Measurements from ENCODE around the gene ZNF777. TPM values are rescaled to one million over a fixed set of nuclear protein-coding genes. Genes with fewer than 3 reads are reported as not detected.
"Not testable (repeated sequence)": the region's sequence is repeated elsewhere in the genome, so short reads cannot be mapped to it uniquely, and the experiment has no call there.

The ZNF777 gene
- total RNA-seq, 1 donor from 2014 or later = 17.2 TPM

DNA sequence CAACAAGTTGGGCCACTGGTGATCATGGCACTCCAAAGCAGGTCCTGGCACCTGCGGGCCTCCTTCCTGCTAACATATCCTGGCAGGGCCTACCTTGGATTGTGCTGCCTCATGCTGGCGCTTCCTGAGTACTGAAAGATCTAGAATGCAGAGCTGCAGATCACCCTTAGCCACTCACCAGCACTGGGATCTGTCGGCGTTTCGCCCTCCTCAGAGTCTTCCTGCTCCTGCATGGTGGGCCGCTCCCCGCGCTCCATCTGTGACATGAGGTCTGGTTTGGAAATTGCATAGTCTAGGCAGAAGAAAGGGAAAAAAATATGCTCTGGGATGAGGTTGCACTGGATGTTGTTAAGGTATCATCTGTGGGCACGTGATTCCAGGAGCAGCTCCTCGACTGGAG, 10.0 kb downstream of the ZNF777 start:
- H3K27me3 Mint-ChIP-seq (ENCODE audit: low read depth, unreplicated experiment) = no peaks in the 10 kb centered on the region
- no peak overlapping the region for H3K27ac Mint-ChIP-seq (ENCODE audit: unreplicated experiment)
- TF ChIP-seq, protein P1, sequence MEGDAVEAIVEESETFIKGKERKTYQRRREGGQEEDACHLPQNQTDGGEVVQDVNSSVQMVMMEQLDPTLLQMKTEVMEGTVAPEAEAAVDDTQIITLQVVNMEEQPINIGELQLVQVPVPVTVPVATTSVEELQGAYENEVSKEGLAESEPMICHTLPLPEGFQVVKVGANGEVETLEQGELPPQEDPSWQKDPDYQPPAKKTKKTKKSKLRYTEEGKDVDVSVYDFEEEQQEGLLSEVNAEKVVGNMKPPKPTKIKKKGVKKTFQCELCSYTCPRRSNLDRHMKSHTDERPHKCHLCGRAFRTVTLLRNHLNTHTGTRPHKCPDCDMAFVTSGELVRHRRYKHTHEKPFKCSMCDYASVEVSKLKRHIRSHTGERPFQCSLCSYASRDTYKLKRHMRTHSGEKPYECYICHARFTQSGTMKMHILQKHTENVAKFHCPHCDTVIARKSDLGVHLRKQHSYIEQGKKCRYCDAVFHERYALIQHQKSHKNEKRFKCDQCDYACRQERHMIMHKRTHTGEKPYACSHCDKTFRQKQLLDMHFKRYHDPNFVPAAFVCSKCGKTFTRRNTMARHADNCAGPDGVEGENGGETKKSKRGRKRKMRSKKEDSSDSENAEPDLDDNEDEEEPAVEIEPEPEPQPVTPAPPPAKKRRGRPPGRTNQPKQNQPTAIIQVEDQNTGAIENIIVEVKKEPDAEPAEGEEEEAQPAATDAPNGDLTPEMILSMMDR (IDR thresholded peaks at IDR 0.05; ENCODE audit: insufficient read depth, low read depth, low read length) = no peak
- no peak for TF ChIP-seq EZH2 (IDR thresholded peaks at IDR 0.05; ENCODE audit: insufficient read depth, low read length)
- no peak overlapping the region for H2AFZ ChIP-seq (ENCODE audit: low read depth, low read length)
- no peaks in the 10 kb centered on the region for H3K4me1 Mint-ChIP-seq (ENCODE audit: low read depth, unreplicated experiment)
- FAIRE-seq = no peak
- peaks cover 20% of the 10 kb centered on the region for H3K79me2 ChIP-seq (ENCODE audit: insufficient read depth, low read length)
- H3K9me3 Mint-ChIP-seq (ENCODE audit: unreplicated experiment) = no peaks in the 10 kb centered on the region
- H3K4me3 Mint-ChIP-seq (ENCODE audit: unreplicated experiment) = no peak overlapping the region
- peaks cover 32% of the 10 kb centered on the region for H4K20me1 ChIP-seq (ENCODE audit: insufficient read depth, low read length)
- H3K36me3 Mint-ChIP-seq (ENCODE audit: low read depth, unreplicated experiment) = peaks cover 23% of the 10 kb centered on the region
- no peak overlapping the region for H3K4me3 ChIP-seq (ENCODE audit: insufficient read depth, low read depth, low read length)
- H3K27me3 ChIP-seq (ENCODE audit: insufficient read depth, low read length) = no peaks in the 10 kb centered on the region
- no peak overlapping the region for H3K9ac ChIP-seq (ENCODE audit: low read length)
- peaks cover 48% of the 10 kb centered on the region for H3K36me3 ChIP-seq (ENCODE audit: insufficient read depth, low read length)
- DNase-seq (ENCODE audit: low read depth) = no peak
- no peak overlapping the region for H3K27ac ChIP-seq (ENCODE audit: low read depth, low read length)
- no peak overlapping the region for H3K4me2 ChIP-seq (ENCODE audit: low read length)
- no peaks in the 10 kb centered on the region for H3K9me3 ChIP-seq (ENCODE audit: insufficient read depth, low read depth, low read length)
- H3K4me1 ChIP-seq (ENCODE audit: insufficient read depth, low read length) = no peaks in the 10 kb centered on the region

DNA sequence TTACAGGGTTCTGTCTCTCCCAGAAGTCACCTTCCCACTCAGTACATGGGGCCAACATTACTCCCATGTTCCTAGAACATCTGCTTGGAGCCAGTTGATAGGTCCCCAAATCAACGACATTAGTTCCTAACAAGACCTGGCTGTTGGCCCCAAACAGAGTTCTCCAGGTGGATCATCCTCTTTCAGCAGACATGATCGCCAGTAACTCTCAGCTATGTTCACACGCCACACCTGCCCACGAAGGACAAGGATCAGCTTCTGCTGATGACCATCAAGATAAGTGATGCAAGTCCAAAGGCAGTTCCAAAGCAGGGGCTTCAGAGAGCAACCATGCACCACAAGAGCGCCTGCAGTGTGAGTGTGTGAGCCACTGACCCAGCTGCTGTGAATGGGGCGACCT, 11.0 kb downstream of the ZNF777 start:
- DNase-seq (ENCODE audit: low read depth) = no peak
- peaks cover 50% of the 10 kb centered on the region for H3K36me3 ChIP-seq (ENCODE audit: insufficient read depth, low read length)
- peaks cover 20% of the 10 kb centered on the region for H3K36me3 Mint-ChIP-seq (ENCODE audit: low read depth, unreplicated experiment)
- H3K4me2 ChIP-seq (ENCODE audit: low read length) = no peak overlapping the region
- peaks cover 12% of the 10 kb centered on the region for H3K79me2 ChIP-seq (ENCODE audit: insufficient read depth, low read length)
- H2AFZ ChIP-seq (ENCODE audit: low read depth, low read length) = no peak overlapping the region
- H3K9ac ChIP-seq (ENCODE audit: low read length) = no peak overlapping the region
- no peaks in the 10 kb centered on the region for H3K27me3 ChIP-seq (ENCODE audit: insufficient read depth, low read length)
- H3K4me1 ChIP-seq (ENCODE audit: insufficient read depth, low read length) = no peaks in the 10 kb centered on the region
- no peak overlapping the region for H3K27ac Mint-ChIP-seq (ENCODE audit: unreplicated experiment)
- H3K4me3 Mint-ChIP-seq (ENCODE audit: unreplicated experiment) = no peak overlapping the region
- H3K9me3 Mint-ChIP-seq (ENCODE audit: unreplicated experiment) = no peaks in the 10 kb centered on the region
- H3K27ac ChIP-seq (ENCODE audit: low read depth, low read length) = no peak overlapping the region
- FAIRE-seq = no peak
- no peaks in the 10 kb centered on the region for H3K9me3 ChIP-seq (ENCODE audit: insufficient read depth, low read depth, low read length)
- no peak overlapping the region for H3K4me3 ChIP-seq (ENCODE audit: insufficient read depth, low read depth, low read length)
- no peaks in the 10 kb centered on the region for H3K4me1 Mint-ChIP-seq (ENCODE audit: low read depth, unreplicated experiment)
- TF ChIP-seq, protein P1 (IDR thresholded peaks at IDR 0.05; ENCODE audit: insufficient read depth, low read depth, low read length) = no peak
- no peak for TF ChIP-seq EZH2 (IDR thresholded peaks at IDR 0.05; ENCODE audit: insufficient read depth, low read length)
- peaks cover 24% of the 10 kb centered on the region for H4K20me1 ChIP-seq (ENCODE audit: insufficient read depth, low read length)
- H3K27me3 Mint-ChIP-seq (ENCODE audit: low read depth, unreplicated experiment) = no peaks in the 10 kb centered on the region

DNA sequence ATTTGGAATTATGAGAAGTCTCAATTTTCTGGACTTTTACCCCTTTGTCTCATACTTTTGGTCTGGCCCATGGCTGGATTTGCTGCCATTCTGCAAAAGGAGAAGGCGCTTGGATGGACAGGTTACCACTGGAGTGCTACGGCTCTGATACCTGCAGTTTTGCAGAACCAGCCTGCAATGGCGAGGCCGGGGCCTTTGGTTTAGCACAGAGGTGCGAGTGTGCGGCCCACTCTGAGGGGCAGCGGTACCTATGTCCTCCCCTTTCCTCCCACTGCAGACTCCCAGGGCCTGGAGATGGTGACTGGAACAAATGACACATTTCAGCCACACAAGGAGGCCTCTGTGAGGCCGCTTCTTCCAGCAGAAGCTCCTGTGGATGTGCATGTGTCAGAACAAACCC, 11.9 kb downstream of the ZNF777 start:
- Mint-ChIP-seq H3K4me3 (ENCODE audit: unreplicated experiment) (no peak overlapping the region), H3K4me1 (ENCODE audit: low read depth, unreplicated experiment) (no peaks in the 10 kb centered on the region), H3K36me3 (ENCODE audit: low read depth, unreplicated experiment) (peaks cover 19% of the 10 kb centered on the region), H3K9me3 (ENCODE audit: unreplicated experiment) (no peaks in the 10 kb centered on the region), H3K27ac (ENCODE audit: unreplicated experiment) (no peak overlapping the region), H3K27me3 (ENCODE audit: low read depth, unreplicated experiment) (no peaks in the 10 kb centered on the region)
- Histone ChIP-seq H3K79me2 (ENCODE audit: insufficient read depth, low read length) (peaks cover 5% of the 10 kb centered on the region), H3K4me3 (ENCODE audit: insufficient read depth, low read depth, low read length) (no peak overlapping the region), H3K9ac (ENCODE audit: low read length) (no peak overlapping the region), H3K9me3 (ENCODE audit: insufficient read depth, low read depth, low read length) (no peaks in the 10 kb centered on the region), H3K4me1 (ENCODE audit: insufficient read depth, low read length) (no peaks in the 10 kb centered on the region), H3K27ac (ENCODE audit: low read depth, low read length) (no peak overlapping the region), H4K20me1 (ENCODE audit: insufficient read depth, low read length) (peaks cover 14% of the 10 kb centered on the region), H2AFZ (ENCODE audit: low read depth, low read length) (no peak overlapping the region), H3K27me3 (ENCODE audit: insufficient read depth, low read length) (no peaks in the 10 kb centered on the region), H3K4me2 (ENCODE audit: low read length) (no peak overlapping the region), H3K36me3 (ENCODE audit: insufficient read depth, low read length) (peaks cover 42% of the 10 kb centered on the region)
- FAIRE-seq (no peak), DNase-seq (ENCODE audit: low read depth) (no peak)
- TF ChIP-seq EZH2 (IDR thresholded peaks at IDR 0.05; ENCODE audit: insufficient read depth, low read length) = no peak
- TF ChIP-seq, protein P1 (IDR thresholded peaks at IDR 0.05; ENCODE audit: insufficient read depth, low read depth, low read length) = no peak

DNA sequence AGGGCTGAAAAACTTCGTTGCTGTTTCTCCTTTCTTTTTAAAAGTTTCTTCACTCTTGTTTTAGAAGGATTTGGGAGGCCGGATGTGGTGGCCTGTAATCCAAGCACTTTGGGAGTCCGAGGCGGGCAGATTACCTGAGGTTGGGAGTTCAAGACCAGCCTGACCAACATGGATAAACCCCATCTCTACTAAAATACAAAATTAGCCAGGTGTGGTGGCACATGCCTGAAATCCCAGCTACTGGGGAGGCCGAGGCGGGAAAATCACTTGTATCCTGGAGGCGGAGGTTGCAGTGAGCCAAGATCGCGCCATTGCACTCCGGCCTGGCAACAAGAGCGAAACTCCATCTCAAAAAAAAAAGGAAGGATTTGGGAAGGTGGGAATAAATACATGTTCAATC, 14.8 kb downstream of the ZNF777 start:
- H3K79me2 ChIP-seq (ENCODE audit: insufficient read depth, low read length); H3K4me3 Mint-ChIP-seq (ENCODE audit: unreplicated experiment); H3K9ac ChIP-seq (ENCODE audit: low read length); H3K27me3 Mint-ChIP-seq (ENCODE audit: low read depth, unreplicated experiment); H3K9me3 Mint-ChIP-seq (ENCODE audit: unreplicated experiment); H3K4me1 Mint-ChIP-seq (ENCODE audit: low read depth, unreplicated experiment); FAIRE-seq; H3K4me2 ChIP-seq (ENCODE audit: low read length); H3K27ac ChIP-seq (ENCODE audit: low read depth, low read length); H4K20me1 ChIP-seq (ENCODE audit: insufficient read depth, low read length); H3K4me3 ChIP-seq (ENCODE audit: insufficient read depth, low read depth, low read length); DNase-seq (ENCODE audit: low read depth); H3K27ac Mint-ChIP-seq (ENCODE audit: unreplicated experiment); H3K4me1 ChIP-seq (ENCODE audit: insufficient read depth, low read length); H3K27me3 ChIP-seq (ENCODE audit: insufficient read depth, low read length); H3K9me3 ChIP-seq (ENCODE audit: insufficient read depth, low read depth, low read length); H2AFZ ChIP-seq (ENCODE audit: low read depth, low read length): not testable (repeated sequence)
- H3K36me3 Mint-ChIP-seq (ENCODE audit: low read depth, unreplicated experiment) = peaks cover 20% of the 10 kb centered on the region
- peaks cover 34% of the 10 kb centered on the region for H3K36me3 ChIP-seq (ENCODE audit: insufficient read depth, low read length)
